ENCODE results near the gene ARL6IP6.
"Not testable (repeated sequence)": the region's sequence is repeated elsewhere in the genome, so short reads cannot be mapped to it uniquely, and the experiment has no call there.

ARL6IP6 gene

DNA sequence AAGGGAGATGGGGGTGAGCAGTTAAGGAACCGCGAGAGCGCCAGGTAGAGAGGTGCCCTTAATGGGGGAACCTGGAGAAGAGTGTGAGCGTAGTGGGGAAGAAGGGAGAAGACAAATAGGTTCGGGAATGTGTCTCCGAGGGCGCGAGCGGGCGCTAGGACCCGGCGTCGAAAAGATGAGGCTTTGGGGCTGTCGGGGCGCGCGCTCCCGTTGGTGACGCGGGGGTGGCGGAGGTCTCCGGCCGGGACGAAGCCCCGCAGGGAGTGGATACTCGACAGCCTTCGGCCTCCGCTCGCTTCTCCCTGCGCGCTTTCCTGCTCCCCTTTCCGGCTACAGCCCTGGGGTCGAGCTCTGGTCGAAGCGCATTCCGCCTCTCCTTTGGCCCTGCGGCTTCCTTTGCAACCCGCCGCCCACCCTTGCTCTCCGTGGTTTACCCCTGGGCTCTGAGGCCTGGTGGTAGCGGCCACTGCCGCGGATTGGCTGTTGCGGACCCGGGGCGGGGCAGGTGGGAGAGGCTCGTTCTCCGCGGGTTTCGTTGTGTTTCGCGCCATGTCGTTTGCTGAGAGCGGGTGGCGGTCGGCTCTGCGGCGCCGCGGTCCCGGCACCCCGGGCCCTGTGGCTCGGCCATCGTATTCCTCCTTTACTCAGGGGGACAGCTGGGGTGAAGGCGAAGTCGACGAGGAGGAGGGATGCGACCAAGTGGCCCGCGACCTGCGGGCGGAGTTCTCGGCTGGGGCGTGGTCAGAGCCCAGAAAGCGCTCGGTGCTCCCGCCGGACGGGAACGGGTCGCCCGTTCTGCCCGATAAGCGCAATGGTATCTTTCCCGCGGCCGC is at the start of gene ARL6IP6:
ARL6IP6 (plus strand) TSS at position 545 of the 833 bp plus-strand sequence; CDS start at position 550, 5 bp downstream.
- FAIRE-seq: no peak

GRCh38 chr2:152674334-152674733 is 44.1 kb upstream of the ARL6IP6 start:
- no peak for FAIRE-seq

DNA sequence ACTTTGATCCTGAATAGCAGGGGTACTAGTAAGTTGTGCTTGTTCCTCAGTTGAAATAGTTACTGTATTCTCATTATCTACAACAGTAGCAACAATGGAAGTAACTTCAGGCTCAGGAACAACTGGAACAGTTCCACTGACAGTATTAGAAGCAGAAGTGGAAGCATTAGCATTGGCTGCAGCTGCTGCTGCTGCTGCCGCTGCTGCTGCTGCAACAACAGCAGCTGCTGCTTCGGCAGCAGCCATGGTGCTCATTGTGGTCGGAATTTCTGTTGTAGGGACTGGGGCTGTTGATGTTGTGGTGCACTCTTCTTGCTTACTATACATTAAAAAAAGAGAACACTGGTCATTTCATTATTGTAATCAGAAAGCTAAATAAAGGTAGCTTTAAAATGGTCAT is 42.0 kb upstream of the ARL6IP6 start:
- no peak for FAIRE-seq

- FAIRE-seq: peak; percentile 45
These were observed 39.6 kb upstream of the ARL6IP6 start for GRCh38 chr2:152678808-152679207.

GRCh38 chr2:152682663-152683062 is 35.8 kb upstream of the ARL6IP6 start:
- FAIRE-seq: no peak

DNA sequence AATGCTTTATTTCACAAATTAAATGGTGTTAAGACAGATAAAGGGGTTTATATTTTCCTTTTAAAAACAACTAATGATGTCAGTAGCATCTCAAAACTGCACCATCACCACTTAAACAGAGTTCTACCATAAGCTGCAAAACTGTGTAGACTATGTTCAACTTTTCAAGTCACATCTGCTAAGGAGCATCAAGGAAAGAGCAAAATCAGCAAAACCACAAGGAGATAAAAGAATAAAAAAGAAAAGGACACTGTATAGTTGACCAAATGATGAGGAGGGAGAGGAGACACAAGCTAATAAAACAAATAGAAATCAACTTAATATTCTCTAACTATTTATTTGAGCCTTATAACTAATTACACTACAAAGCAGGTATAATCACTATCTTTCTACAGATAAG is 35.0 kb upstream of the ARL6IP6 start:
- FAIRE-seq: no peak

GRCh38 chr2:152686321-152686720 is 32.1 kb upstream of the ARL6IP6 start:
- FAIRE-seq: no peak

- FAIRE-seq: no peak
These were observed 25.4 kb upstream of the ARL6IP6 start for GRCh38 chr2:152693033-152693432.

- peak; percentile 30 for FAIRE-seq
These were observed 24.2 kb upstream of the ARL6IP6 start for GRCh38 chr2:152694161-152694661.

- no peak for FAIRE-seq
These were observed 22.7 kb upstream of the ARL6IP6 start for GRCh38 chr2:152695763-152696162.

DNA sequence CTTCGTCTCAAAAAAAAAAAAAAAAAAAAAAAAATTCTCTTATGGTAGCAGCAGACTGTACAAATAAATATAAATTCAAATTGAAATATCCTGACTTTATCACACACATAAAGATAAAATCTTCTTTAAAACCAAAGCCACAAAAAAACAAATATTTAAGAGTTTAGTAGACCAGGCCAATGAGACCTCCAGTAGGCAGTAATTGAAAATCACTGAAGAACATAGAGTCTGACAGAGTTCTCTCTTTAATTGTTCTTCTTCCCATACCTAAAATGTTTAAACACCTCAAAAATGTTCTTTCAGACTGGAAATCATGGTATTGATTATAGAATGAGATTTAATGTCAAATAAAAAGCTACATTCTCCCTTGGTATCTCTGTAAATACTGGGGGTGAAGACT is 21.9 kb upstream of the ARL6IP6 start:
- FAIRE-seq: no peak

- no peak for FAIRE-seq
These were observed 17.2 kb upstream of the ARL6IP6 start for GRCh38 chr2:152701198-152701597.

DNA sequence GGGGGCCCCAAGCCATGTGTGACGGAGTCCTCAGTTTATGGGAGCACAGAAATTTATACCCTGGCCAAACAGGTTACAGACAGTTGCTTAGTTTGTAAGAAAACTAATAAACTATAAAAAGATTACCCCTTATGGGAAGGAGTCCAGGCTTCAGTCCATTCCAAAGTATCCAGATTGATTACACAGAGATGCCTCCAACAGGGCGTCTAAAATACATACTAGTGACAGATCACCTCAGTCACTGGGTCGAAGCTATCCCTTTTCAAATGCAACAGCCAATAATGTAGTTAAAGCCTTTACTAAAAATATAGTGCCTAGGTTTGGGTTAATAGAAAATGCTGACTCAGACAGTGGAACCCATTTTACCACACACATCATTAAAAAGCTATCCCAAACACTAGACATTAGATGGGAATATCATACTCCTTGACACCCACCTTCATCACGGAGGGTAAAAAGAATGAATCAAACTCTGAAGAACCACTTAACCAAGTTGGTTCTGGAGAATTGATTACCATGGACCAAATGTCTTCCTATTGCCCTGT is 11.9 kb upstream of the ARL6IP6 start:
- no peak for FAIRE-seq

- FAIRE-seq: no peak
These were observed 9.7 kb upstream of the ARL6IP6 start for GRCh38 chr2:152708742-152709141.

GRCh38 chr2:152710713-152711112 is 7.7 kb upstream of the ARL6IP6 start:
- FAIRE-seq: no peak

- FAIRE-seq: no peak
These were observed 3.3 kb upstream of the ARL6IP6 start for GRCh38 chr2:152715112-152715511.

- no peak for FAIRE-seq
These were observed 2.5 kb upstream of the ARL6IP6 start for GRCh38 chr2:152715854-152716428.

- FAIRE-seq: no peak
These were observed 1.6 kb upstream of the ARL6IP6 start for GRCh38 chr2:152716805-152717227.

- no peak for FAIRE-seq
These were observed 968 bp upstream of the ARL6IP6 start, which contains the start of gene PRPF40A for GRCh38 chr2:152717228-152718075. Gene PRPF40A, minus strand, starts transcription at chr2:152717461. Its CDS starts 22 bp downstream, at chr2:152717439.

GRCh38 chr2:152718909-152719645 is 657 bp downstream of the ARL6IP6 start:
- FAIRE-seq: no peak

- FAIRE-seq: no peak
These were observed 2.4 kb downstream of the ARL6IP6 start for GRCh38 chr2:152720794-152721193.

DNA sequence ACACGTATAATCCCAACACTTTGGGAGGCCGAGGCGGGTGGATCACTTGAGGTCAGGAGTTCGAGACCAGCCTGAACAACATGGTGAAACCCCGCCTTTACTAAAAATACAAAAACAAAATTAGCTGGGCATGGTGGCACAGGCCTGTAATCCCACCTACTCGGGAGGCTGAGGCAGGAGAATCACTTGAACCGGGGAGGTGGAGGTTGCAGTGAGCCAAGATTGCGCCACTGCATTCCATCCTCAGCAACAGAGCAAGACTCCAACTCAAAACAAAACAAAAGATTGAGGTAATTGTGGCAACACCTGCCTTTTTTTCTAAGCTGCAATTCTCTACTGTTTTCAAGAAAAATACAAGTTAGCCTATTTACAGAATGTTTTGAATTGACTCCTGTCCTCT is 4.2 kb downstream of the ARL6IP6 start:
- not testable (repeated sequence) for FAIRE-seq

Measured in islet of Langerhans (tissue), 1 donor.